WTC11 (cell line): ENCODE results near the gene AMMECR1. TPM values are rescaled to one million over a fixed set of nuclear protein-coding genes. Genes with fewer than 3 reads are reported as not detected.

Experiments used
- ATAC-seq: fragments of 200-7000 bp; cut with Tn5 transposase; 2 replicates; pipeline ENCODE4 v1.10.0; 2021; ENCODE audit warnings: mild to moderate bottlenecking, moderate library complexity
- CTCF ChIA-PET: fragments of 300-600 bp; sonication (Branson Sonifier 250); formaldehyde crosslinking; loops from one replicate; lab custom pipeline; 2021; ENCODE audit warnings: antibody characterized with exemption; lab: Charles Lee
- POLR2A ChIA-PET: fragments of 350-600 bp; sonication (Branson Sonifier 250); formaldehyde crosslinking; loops from one replicate; lab custom pipeline; 2021; ENCODE audit warnings: antibody characterized with exemption; lab: Charles Lee
- DNase-seq: peaks from one replicate; pipeline ENCODE4 v3.0.0; 2021; ENCODE audit warnings: low spot score
- H3K27ac Mint-ChIP-seq: 2 replicates; pipeline ENCODE4 v1.8.0; 2021; ENCODE audit warnings: mixed read lengths
- H3K27me3 Mint-ChIP-seq: 2 replicates; pipeline ENCODE4 v1.8.0; 2021; ENCODE audit warnings: low read depth, mild to moderate bottlenecking, moderate library complexity, mixed read lengths
- H3K36me3 Mint-ChIP-seq: 2 replicates; pipeline ENCODE4 v1.8.0; 2021; ENCODE audit warnings: mixed read lengths
- H3K4me1 Mint-ChIP-seq: 2 replicates; pipeline ENCODE4 v1.8.0; 2022; ENCODE audit warnings: mixed read lengths
- H3K4me3 Mint-ChIP-seq: 2 replicates; pipeline ENCODE4 v1.8.0; 2021; ENCODE audit warnings: mild to moderate bottlenecking, moderate library complexity, mixed read lengths
- H3K9me3 Mint-ChIP-seq: 2 replicates; pipeline ENCODE4 v1.8.0; 2021; ENCODE audit warnings: mixed read lengths
- ATF1 ChIP-seq: sonication (generic); formaldehyde crosslinking; IDR thresholded peaks from 2 replicates; pipeline ENCODE4 v1.8.1; 2023; ENCODE audit warnings: mild to moderate bottlenecking, moderate library complexity, missing genetic modification reagents
- SMAD3 ChIP-seq: sonication (generic); formaldehyde crosslinking; IDR thresholded peaks from 2 replicates; pipeline ENCODE4 v1.8.0; 2022; ENCODE audit warnings: missing genetic modification reagents, mild to moderate bottlenecking, borderline replicate concordance
- ZNF423 ChIP-seq: fragments of 250-450 bp; sonication (Bioruptor Pico); IDR thresholded peaks from 2 replicates; pipeline ENCODE4 v2.1.2; 2022; ENCODE audit warnings: mild to moderate bottlenecking, moderate library complexity
- total RNA-seq: library from RNA; stranded (reverse); gene quantifications from 3 replicates; pipeline ENCODE4 v1.2.3, GENCODE V29; 2021
- TF ChIP-seq, protein P1 (sequence below): sonication (generic); formaldehyde crosslinking; conservative IDR thresholded peaks from 2 replicates; pipeline ENCODE4 v1.8.1; 2023; ENCODE audit warnings: mild to moderate bottlenecking, low read depth, missing genetic modification reagents, moderate library complexity
- TF ChIP-seq, protein P2 (sequence below): sonication (generic); formaldehyde crosslinking; IDR thresholded peaks from 2 replicates; pipeline ENCODE4 v1.8.0; 2022; ENCODE audit warnings: mild to moderate bottlenecking, missing genetic modification reagents
- TF ChIP-seq, protein P3 (sequence below): sonication (generic); formaldehyde crosslinking; IDR thresholded peaks from 2 replicates; pipeline ENCODE4 v1.8.0; 2022; ENCODE audit warnings: mild to moderate bottlenecking, missing genetic modification reagents
- TF ChIP-seq, protein P4 (sequence below): fragments of 250-450 bp; sonication (Bioruptor Pico); IDR thresholded peaks from 2 replicates; pipeline ENCODE4 v1.9.0; 2021; ENCODE audit warnings: moderate library complexity, mild to moderate bottlenecking, inconsistent platforms, borderline replicate concordance
- TF ChIP-seq, protein P5 (sequence below): fragments of 250-450 bp; sonication (Bioruptor Pico); IDR thresholded peaks from 2 replicates; pipeline ENCODE4 v1.9.0; 2021; ENCODE audit warnings: mild to moderate bottlenecking, borderline replicate concordance
- TF ChIP-seq, protein P6 (sequence below): sonication (generic); formaldehyde crosslinking; IDR thresholded peaks from 2 replicates; pipeline ENCODE4 v1.8.1; 2023; ENCODE audit warnings: mild to moderate bottlenecking, missing genetic modification reagents, borderline replicate concordance
- TF ChIP-seq, protein P7 (sequence below): sonication (generic); formaldehyde crosslinking; IDR thresholded peaks from 2 replicates; pipeline ENCODE4 v1.8.1; 2022; ENCODE audit warnings: mild to moderate bottlenecking, moderate library complexity, missing genetic modification reagents
- TF ChIP-seq, protein P8 (sequence below): sonication (generic); formaldehyde crosslinking; IDR thresholded peaks from 2 replicates; pipeline ENCODE4 v1.8.0; 2022; ENCODE audit warnings: mild to moderate bottlenecking, missing genetic modification reagents

AMMECR1 gene
- total RNA-seq, 1 experiment from 2014 or later: 18.1 TPM

DNA sequence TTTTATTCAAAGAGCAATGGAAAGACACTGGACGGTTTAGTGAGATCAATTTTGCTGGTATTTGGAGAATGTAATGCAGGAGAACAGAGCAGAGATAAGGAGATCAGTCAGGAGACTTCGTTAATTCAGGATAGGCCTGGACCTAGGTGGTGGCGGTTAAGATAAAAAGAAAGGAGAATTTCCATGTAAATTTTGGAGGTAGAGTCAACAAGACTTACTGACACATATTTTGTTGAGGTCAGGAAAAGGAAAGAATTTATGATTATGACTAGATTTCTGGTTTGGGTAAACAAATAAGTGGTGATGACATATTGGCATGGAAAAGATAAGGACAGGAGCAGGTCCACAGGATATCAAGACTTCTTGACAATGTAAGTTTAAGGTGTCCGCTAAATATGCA is 8.8 kb upstream of the AMMECR1 start (continued):
- TF ChIP-seq, protein P1, sequence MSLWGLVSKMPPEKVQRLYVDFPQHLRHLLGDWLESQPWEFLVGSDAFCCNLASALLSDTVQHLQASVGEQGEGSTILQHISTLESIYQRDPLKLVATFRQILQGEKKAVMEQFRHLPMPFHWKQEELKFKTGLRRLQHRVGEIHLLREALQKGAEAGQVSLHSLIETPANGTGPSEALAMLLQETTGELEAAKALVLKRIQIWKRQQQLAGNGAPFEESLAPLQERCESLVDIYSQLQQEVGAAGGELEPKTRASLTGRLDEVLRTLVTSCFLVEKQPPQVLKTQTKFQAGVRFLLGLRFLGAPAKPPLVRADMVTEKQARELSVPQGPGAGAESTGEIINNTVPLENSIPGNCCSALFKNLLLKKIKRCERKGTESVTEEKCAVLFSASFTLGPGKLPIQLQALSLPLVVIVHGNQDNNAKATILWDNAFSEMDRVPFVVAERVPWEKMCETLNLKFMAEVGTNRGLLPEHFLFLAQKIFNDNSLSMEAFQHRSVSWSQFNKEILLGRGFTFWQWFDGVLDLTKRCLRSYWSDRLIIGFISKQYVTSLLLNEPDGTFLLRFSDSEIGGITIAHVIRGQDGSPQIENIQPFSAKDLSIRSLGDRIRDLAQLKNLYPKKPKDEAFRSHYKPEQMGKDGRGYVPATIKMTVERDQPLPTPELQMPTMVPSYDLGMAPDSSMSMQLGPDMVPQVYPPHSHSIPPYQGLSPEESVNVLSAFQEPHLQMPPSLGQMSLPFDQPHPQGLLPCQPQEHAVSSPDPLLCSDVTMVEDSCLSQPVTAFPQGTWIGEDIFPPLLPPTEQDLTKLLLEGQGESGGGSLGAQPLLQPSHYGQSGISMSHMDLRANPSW (CRISPR knock-in tag): no peak
- TF ChIP-seq, protein P2, sequence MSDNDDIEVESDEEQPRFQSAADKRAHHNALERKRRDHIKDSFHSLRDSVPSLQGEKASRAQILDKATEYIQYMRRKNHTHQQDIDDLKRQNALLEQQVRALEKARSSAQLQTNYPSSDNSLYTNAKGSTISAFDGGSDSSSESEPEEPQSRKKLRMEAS (CRISPR knock-in tag): no peak

DNA sequence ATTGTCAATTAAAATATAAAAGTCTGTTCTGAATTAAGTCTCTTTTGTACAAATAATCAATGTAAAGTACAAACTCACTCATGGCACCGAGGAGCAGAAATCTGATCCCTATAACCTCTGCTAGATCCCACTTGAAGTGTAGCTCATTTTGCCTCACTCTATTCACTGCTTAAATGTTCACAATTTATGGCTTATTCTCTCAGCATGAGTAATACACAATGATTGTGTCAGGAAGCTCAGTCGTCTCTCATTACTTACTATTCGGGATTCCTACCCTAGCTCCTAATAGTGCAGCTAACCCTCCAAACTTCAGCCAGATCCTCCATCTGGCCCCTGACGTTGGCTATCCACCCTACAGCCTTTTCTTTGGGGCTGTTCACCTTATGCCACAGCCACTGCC is 4.7 kb upstream of the AMMECR1 start:
- ChIA-PET CTCF (no interaction called here), POLR2A (no interaction called here)
- H3K36me3 Mint-ChIP-seq: no peaks in the 10 kb centered on the region
- H3K4me3 Mint-ChIP-seq: no peak overlapping the region
- ATAC-seq (no peak), DNase-seq (no peak)
- no peak overlapping the region for H3K27ac Mint-ChIP-seq
- H3K9me3 Mint-ChIP-seq: no peaks in the 10 kb centered on the region
- H3K4me1 Mint-ChIP-seq: peaks cover 40% of the 10 kb centered on the region
- H3K27me3 Mint-ChIP-seq: no peaks in the 10 kb centered on the region
- TF ChIP-seq ZNF423 (no peak), ATF1 (CRISPR knock-in tag) (no peak), SMAD3 (no peak)
- TF ChIP-seq, protein P3, sequence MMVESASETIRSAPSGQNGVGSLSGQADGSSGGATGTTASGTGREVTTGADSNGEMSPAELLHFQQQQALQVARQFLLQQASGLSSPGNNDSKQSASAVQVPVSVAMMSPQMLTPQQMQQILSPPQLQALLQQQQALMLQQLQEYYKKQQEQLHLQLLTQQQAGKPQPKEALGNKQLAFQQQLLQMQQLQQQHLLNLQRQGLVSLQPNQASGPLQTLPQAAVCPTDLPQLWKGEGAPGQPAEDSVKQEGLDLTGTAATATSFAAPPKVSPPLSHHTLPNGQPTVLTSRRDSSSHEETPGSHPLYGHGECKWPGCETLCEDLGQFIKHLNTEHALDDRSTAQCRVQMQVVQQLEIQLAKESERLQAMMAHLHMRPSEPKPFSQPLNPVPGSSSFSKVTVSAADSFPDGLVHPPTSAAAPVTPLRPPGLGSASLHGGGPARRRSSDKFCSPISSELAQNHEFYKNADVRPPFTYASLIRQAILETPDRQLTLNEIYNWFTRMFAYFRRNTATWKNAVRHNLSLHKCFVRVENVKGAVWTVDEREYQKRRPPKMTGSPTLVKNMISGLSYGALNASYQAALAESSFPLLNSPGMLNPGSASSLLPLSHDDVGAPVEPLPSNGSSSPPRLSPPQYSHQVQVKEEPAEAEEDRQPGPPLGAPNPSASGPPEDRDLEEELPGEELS (CRISPR knock-in tag): no peak
- TF ChIP-seq, protein P4, sequence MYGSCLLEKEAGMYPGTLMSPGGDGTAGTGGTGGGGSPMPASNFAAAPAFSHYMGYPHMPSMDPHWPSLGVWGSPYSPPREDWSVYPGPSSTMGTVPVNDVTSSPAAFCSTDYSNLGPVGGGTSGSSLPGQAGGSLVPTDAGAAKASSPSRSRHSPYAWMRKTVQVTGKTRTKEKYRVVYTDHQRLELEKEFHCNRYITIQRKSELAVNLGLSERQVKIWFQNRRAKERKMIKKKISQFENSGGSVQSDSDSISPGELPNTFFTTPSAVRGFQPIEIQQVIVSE (CRISPR knock-in tag): no peak
- TF ChIP-seq, protein P5, sequence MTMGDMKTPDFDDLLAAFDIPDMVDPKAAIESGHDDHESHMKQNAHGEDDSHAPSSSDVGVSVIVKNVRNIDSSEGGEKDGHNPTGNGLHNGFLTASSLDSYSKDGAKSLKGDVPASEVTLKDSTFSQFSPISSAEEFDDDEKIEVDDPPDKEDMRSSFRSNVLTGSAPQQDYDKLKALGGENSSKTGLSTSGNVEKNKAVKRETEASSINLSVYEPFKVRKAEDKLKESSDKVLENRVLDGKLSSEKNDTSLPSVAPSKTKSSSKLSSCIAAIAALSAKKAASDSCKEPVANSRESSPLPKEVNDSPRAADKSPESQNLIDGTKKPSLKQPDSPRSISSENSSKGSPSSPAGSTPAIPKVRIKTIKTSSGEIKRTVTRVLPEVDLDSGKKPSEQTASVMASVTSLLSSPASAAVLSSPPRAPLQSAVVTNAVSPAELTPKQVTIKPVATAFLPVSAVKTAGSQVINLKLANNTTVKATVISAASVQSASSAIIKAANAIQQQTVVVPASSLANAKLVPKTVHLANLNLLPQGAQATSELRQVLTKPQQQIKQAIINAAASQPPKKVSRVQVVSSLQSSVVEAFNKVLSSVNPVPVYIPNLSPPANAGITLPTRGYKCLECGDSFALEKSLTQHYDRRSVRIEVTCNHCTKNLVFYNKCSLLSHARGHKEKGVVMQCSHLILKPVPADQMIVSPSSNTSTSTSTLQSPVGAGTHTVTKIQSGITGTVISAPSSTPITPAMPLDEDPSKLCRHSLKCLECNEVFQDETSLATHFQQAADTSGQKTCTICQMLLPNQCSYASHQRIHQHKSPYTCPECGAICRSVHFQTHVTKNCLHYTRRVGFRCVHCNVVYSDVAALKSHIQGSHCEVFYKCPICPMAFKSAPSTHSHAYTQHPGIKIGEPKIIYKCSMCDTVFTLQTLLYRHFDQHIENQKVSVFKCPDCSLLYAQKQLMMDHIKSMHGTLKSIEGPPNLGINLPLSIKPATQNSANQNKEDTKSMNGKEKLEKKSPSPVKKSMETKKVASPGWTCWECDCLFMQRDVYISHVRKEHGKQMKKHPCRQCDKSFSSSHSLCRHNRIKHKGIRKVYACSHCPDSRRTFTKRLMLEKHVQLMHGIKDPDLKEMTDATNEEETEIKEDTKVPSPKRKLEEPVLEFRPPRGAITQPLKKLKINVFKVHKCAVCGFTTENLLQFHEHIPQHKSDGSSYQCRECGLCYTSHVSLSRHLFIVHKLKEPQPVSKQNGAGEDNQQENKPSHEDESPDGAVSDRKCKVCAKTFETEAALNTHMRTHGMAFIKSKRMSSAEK: no peak
- TF ChIP-seq, protein P6, sequence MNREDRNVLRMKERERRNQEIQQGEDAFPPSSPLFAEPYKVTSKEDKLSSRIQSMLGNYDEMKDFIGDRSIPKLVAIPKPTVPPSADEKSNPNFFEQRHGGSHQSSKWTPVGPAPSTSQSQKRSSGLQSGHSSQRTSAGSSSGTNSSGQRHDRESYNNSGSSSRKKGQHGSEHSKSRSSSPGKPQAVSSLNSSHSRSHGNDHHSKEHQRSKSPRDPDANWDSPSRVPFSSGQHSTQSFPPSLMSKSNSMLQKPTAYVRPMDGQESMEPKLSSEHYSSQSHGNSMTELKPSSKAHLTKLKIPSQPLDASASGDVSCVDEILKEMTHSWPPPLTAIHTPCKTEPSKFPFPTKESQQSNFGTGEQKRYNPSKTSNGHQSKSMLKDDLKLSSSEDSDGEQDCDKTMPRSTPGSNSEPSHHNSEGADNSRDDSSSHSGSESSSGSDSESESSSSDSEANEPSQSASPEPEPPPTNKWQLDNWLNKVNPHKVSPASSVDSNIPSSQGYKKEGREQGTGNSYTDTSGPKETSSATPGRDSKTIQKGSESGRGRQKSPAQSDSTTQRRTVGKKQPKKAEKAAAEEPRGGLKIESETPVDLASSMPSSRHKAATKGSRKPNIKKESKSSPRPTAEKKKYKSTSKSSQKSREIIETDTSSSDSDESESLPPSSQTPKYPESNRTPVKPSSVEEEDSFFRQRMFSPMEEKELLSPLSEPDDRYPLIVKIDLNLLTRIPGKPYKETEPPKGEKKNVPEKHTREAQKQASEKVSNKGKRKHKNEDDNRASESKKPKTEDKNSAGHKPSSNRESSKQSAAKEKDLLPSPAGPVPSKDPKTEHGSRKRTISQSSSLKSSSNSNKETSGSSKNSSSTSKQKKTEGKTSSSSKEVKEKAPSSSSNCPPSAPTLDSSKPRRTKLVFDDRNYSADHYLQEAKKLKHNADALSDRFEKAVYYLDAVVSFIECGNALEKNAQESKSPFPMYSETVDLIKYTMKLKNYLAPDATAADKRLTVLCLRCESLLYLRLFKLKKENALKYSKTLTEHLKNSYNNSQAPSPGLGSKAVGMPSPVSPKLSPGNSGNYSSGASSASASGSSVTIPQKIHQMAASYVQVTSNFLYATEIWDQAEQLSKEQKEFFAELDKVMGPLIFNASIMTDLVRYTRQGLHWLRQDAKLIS: no peak
- TF ChIP-seq, protein P7, sequence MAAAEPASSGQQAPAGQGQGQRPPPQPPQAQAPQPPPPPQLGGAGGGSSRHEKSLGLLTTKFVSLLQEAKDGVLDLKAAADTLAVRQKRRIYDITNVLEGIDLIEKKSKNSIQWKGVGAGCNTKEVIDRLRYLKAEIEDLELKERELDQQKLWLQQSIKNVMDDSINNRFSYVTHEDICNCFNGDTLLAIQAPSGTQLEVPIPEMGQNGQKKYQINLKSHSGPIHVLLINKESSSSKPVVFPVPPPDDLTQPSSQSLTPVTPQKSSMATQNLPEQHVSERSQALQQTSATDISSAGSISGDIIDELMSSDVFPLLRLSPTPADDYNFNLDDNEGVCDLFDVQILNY (CRISPR knock-in tag): no peak
- TF ChIP-seq, protein P8, sequence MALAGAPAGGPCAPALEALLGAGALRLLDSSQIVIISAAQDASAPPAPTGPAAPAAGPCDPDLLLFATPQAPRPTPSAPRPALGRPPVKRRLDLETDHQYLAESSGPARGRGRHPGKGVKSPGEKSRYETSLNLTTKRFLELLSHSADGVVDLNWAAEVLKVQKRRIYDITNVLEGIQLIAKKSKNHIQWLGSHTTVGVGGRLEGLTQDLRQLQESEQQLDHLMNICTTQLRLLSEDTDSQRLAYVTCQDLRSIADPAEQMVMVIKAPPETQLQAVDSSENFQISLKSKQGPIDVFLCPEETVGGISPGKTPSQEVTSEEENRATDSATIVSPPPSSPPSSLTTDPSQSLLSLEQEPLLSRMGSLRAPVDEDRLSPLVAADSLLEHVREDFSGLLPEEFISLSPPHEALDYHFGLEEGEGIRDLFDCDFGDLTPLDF: no peak
- TF ChIP-seq, all 79 proteins: peak for 0
